ENCODE results near the gene ANKRD44. TPM values are rescaled to one million over a fixed set of nuclear protein-coding genes. Genes with fewer than 3 reads are reported as not detected.

ANKRD44 gene
- total and polyA plus RNA-seq, 12 donors: 1.1 to 20.1 (median 6.9) TPM

- DNase-seq (no peak), ATAC-seq (peak in 2 of 8 donors; percentile 15 to 17)
- peak overlapping the region in 6 of 10 donors; percentile 13 to 57 (median 38) for H3K27ac ChIP-seq
- H3K4me1 ChIP-seq: peaks cover 0 to 36% (median 20%) of the 10 kb centered on the region in 9 donors
- no peak overlapping the region for H3K4me3 ChIP-seq
- intact Hi-C loops (cut with DNase I): no loop called here
- WGBS, 2 donors: 68 to 75% methylated on average over 7 of the region's 7 CpGs
- TF ChIP-seq CTCF (IDR thresholded peaks at IDR 0.05): no peak
- H3K27me3 ChIP-seq: no peaks in the 10 kb centered on the region
- H3K36me3 ChIP-seq: peaks cover 0 to 77% (median 0%) of the 10 kb centered on the region in 9 donors
- no peaks in the 10 kb centered on the region for H3K9me3 ChIP-seq
Observed at GRCh38 chr2:197080578-197081216, 229.9 kb downstream of the ANKRD44 start.

GRCh38 chr2:197079832-197080555 is 230.6 kb downstream of the ANKRD44 start:
- Histone ChIP-seq H3K4me3 (no peak overlapping the region), H3K36me3 (peaks cover 0 to 83% (median 0%) of the 10 kb centered on the region in 9 donors), H3K27me3 (no peaks in the 10 kb centered on the region), H3K27ac (peak overlapping the region in 4 of 10 donors; percentile 27 to 57 (median 42)), H3K9me3 (no peaks in the 10 kb centered on the region), H3K4me1 (peaks cover 0 to 36% (median 20%) of the 10 kb centered on the region in 9 donors)
- intact Hi-C loops (cut with DNase I): no loop called here
- no peak for TF ChIP-seq CTCF (IDR thresholded peaks at IDR 0.05)
- DNase-seq (peak in 1 of 2 donors; percentile 26), ATAC-seq (peak in 6 of 8 donors; percentile 42 to 82 (median 77))
- WGBS, 2 donors: 63 to 66% methylated on average over 6 of the region's 6 CpGs

GRCh38 chr2:197079414-197079813 is 231.2 kb downstream of the ANKRD44 start:
- DNase-seq (no peak), ATAC-seq (peak in 6 of 8 donors; percentile 55 to 64 (median 60))
- H3K27ac ChIP-seq: peak overlapping the region in 5 of 10 donors; percentile 10 to 57 (median 31)
- H3K4me1 ChIP-seq: peaks cover 0 to 40% (median 20%) of the 10 kb centered on the region in 9 donors
- TF ChIP-seq CTCF (IDR thresholded peaks at IDR 0.05): no peak
- no peaks in the 10 kb centered on the region for H3K27me3 ChIP-seq
- intact Hi-C loops (cut with DNase I): no loop called here
- peaks cover 0 to 82% (median 0%) of the 10 kb centered on the region in 9 donors for H3K36me3 ChIP-seq
- no peak overlapping the region for H3K4me3 ChIP-seq
- 52 to 69% methylated on average over 3 of the region's 3 CpGs for WGBS, 2 donors
- no peaks in the 10 kb centered on the region for H3K9me3 ChIP-seq

GRCh38 chr2:197078535-197078934 is 232.0 kb downstream of the ANKRD44 start:
- H3K36me3 ChIP-seq: peaks cover 0 to 77% (median 0%) of the 10 kb centered on the region in 9 donors
- intact Hi-C loops (cut with DNase I): no loop called here

More at GRCh38 chr2:197078535-197078934, 232.0 kb downstream of the ANKRD44 start:
- H3K4me1 ChIP-seq: peaks cover 0 to 49% (median 26%) of the 10 kb centered on the region in 9 donors
- ATAC-seq (no peak), DNase-seq (no peak)
- no peak overlapping the region for H3K4me3 ChIP-seq
- 93 to 94% methylated on average over 4 of the region's 4 CpGs for WGBS, 2 donors
- no peaks in the 10 kb centered on the region for H3K9me3 ChIP-seq
- TF ChIP-seq CTCF (IDR thresholded peaks at IDR 0.05): no peak
- no peak overlapping the region for H3K27ac ChIP-seq
- no peaks in the 10 kb centered on the region for H3K27me3 ChIP-seq
